ENCODE results near the gene FSTL4. TPM values are rescaled to one million over a fixed set of nuclear protein-coding genes. Genes with fewer than 3 reads are reported as not detected.

The FSTL4 gene
- total and polyA plus RNA-seq, 2 of the 4 experiments (the other 2 are of a cell fraction), result 0.18 TPM; not detected in 1

DNA sequence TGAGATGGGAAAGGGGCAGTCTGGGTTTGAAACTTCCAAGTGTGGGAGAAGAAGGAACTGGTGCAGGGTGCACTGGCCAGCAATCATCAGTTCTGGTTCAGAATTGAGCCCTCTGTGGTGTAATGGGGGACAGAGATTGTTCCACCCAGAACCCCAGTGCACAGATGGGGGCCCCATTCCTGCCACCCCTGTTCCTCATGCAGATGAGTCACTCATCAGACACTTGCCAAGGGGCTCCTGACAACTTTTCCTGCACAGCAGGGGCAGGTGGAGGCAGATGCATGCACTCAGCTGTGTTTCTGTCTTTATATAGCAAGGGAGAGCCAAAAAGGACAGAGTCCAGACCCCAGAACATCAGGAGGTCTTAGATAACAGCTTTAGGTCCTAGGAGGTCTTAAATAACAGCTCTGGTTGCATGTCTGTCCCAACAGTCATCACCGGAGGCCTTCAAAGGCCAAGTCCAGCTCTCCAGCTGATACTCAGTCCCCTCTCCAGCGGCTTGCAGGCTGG, 307.6 kb downstream of the FSTL4 start:
- H3K4me2 ChIP-seq (ENCODE audit: low read depth, low read length), result no peak overlapping the region
- no peak overlapping the region for H3K9ac ChIP-seq (ENCODE audit: low read depth, low read length)
- no peaks in the 10 kb centered on the region for H3K9me1 ChIP-seq (ENCODE audit: insufficient read depth, low read length)
- no peak overlapping the region for H4K91ac ChIP-seq (ENCODE audit: insufficient read depth, low read depth, low read length)
- no peaks in the 10 kb centered on the region for H3K36me3 ChIP-seq (ENCODE audit: control insufficient read depth, insufficient read depth, low read length)
- no peak overlapping the region for H2BK120ac ChIP-seq (ENCODE audit: low read depth, low read length)
- ATAC-seq (ENCODE audit: low read depth) (no peak), DNase-seq (no peak)
- no peak overlapping the region for H2BK5ac ChIP-seq (ENCODE audit: low read depth, low read length, poor library complexity, severe bottlenecking)
- H2AK5ac ChIP-seq (ENCODE audit: low read depth, low read length), result no peak overlapping the region
- H3K4ac ChIP-seq (ENCODE audit: low read depth, low read length), result no peak overlapping the region
- H2AK9ac ChIP-seq (replicated peaks; ENCODE audit: low read depth, low read length, poor library complexity), result no peak overlapping the region
- H3K56ac ChIP-seq (ENCODE audit: extremely low read depth, insufficient read depth, low read length), result no peak overlapping the region
- BruUV-seq (replicated peaks), result no TSS peak
- dilution Hi-C loops (cut with HindIII; ENCODE audit: low sequenced_read_pairs, unreplicated experiment), result no loop called here
- no peaks in the 10 kb centered on the region for H3K79me1 ChIP-seq (ENCODE audit: low read depth in 1 of 2, low read length in 2 of 2)
- no peak overlapping the region for H2BK15ac ChIP-seq (ENCODE audit: low read depth, low read length)
- H3K14ac ChIP-seq (replicated peaks; ENCODE audit: low read depth, low read length), result no peak overlapping the region
- H4K8ac ChIP-seq (ENCODE audit: low read depth in 2 of 2, low read length in 2 of 2), result no peak overlapping the region
- in situ Hi-C loops (cut with MboI; ENCODE audit: low sequenced_read_pairs), result no loop called here
- TF ChIP-seq CEBPB (IDR thresholded peaks at IDR 0.05; ENCODE audit: low read depth, low read length) (no peak), SMC3 (IDR thresholded peaks at IDR 0.05; ENCODE audit: low read depth, low read length) (no peak)
- peaks cover 25% of the 10 kb centered on the region; the same call in 1 of the 2 replicates for H3K27me3 ChIP-seq (ENCODE audit: control insufficient read depth, insufficient read depth, low read length)
- no peak overlapping the region for H3K23ac ChIP-seq (ENCODE audit: low read depth, low read length)
- no CpG with 5 or more reads among the region's 2 CpGs for WGBS, 2 experiments (ENCODE audit: extremely low coverage in 2 of 2, insufficient read length in 1 of 2)
- H4K5ac ChIP-seq (ENCODE audit: low read depth, low read length), result no peak overlapping the region
- H2BK20ac ChIP-seq (ENCODE audit: low read depth, low read length), result no peak overlapping the region
- H4K20me1 ChIP-seq (ENCODE audit: insufficient read depth, low read length), result no peaks in the 10 kb centered on the region
- no peak overlapping the region for H3K18ac ChIP-seq (ENCODE audit: low read depth, low read length)
- ChIA-PET POLR2A (ENCODE audit: unreplicated experiment) (no interaction called here), CTCF (no interaction called here)
- no peaks in the 10 kb centered on the region for H3K4me1 ChIP-seq (ENCODE audit: control insufficient read depth, insufficient read depth, low read length)
- intact Hi-C loops (cut with micrococcal nuclease), result no loop called here
- no peak overlapping the region for H3K4me3 ChIP-seq (ENCODE audit: insufficient read depth, low read depth, low read length)
- no peak overlapping the region for H3K27ac ChIP-seq (ENCODE audit: insufficient read depth, low read length)
- no peak overlapping the region for H2AFZ ChIP-seq (replicated peaks; ENCODE audit: low read length, poor library complexity)
- no peaks in the 10 kb centered on the region for H3K9me3 ChIP-seq (ENCODE audit: control insufficient read depth, insufficient read depth, low read length)

Measured in IMR-90 (cell line).